HepG2 (cell line): ENCODE data around the gene DPCD. TPM values are rescaled to one million over a fixed set of nuclear protein-coding genes. Genes with fewer than 3 reads are reported as not detected.

ENCODE experiments used
- ATAC-seq: fragments of 200-7000 bp; cut with Tn5 transposase; 3 replicates; pipeline ENCODE4 v1.9.1; 2020; ENCODE audit warnings: mild to moderate bottlenecking, moderate library complexity
- BruUV-seq: library from RNA; stranded (reverse); fragments of 400-500 nt; replicated peaks from 2 replicates; lab custom pipeline; 2021; lab: Mats Ljungman, UMichigan
- CTCF ChIA-PET: fragments of 300-600 bp; formaldehyde crosslinking; extraction: SDS; loops from one replicate; lab custom pipeline; 2021; ENCODE audit warnings: low total read pairs, inconsistent platforms, low intra/inter-chr PET ratio; lab: Yijun Ruan, JAX
- POLR2A ChIA-PET: fragments of 350-600 bp; sonication (Branson Sonifier 250); formaldehyde crosslinking; loops from one replicate; lab custom pipeline; 2020; ENCODE audit warnings: antibody characterized with exemption, inconsistent platforms; lab: Yijun Ruan, JAX
- DNase-seq: peaks from one replicate; pipeline ENCODE4 v3.0.0-alpha.2; 2015; ENCODE audit warnings: low spot score
- FAIRE-seq: peaks from 3 replicates; lab custom pipeline; 2011; peaks lifted over from hg19 to GRCh38; lab: Jason Lieb, UNC
- H2AFZ ChIP-seq: one replicate; pipeline ENCODE4 v1.6.1; 2011; ENCODE audit warnings: low read length, inconsistent platforms
- H3K27ac ChIP-seq: fragments of 300-600 bp; 3 replicates; pipeline ENCODE4 v1.8.0; 2011; ENCODE audit warnings: mixed run types, mild to moderate bottlenecking, mixed read lengths, low read length, inconsistent platforms; ENCODE audit not compliant: insufficient read depth; ENCODE audit errors: extremely low read length
- H3K27me3 ChIP-seq, 2 experiments: fragments of 200-600 bp in 1 of 2; 2 replicates in 1 of 2; 3 replicates in 1 of 2; pipeline versions ENCODE4 v1.6.0 to v1.8.0; 2011; ENCODE audit warnings: low read length in 2 of 2, mild to moderate bottlenecking in 2 of 2, moderate library complexity in 2 of 2, inconsistent platforms in 1 of 2; ENCODE audit not compliant: insufficient read depth in 2 of 2, control insufficient read depth in 1 of 2
- H3K36me3 ChIP-seq, 2 experiments: fragments of 200-600 bp in 1 of 2; replicated peaks in 1 of 2; 2 replicates in 1 of 2; 3 replicates in 1 of 2; pipeline versions ENCODE4 v1.5.1 to v1.8.0; 2011; ENCODE audit warnings: low read length in 2 of 2, inconsistent platforms in 1 of 2; ENCODE audit not compliant: insufficient read depth in 2 of 2, control insufficient read depth in 1 of 2
- H3K4me1 ChIP-seq: 2 replicates; pipeline ENCODE4 v1.5.1; 2012; ENCODE audit warnings: low read length, inconsistent platforms; ENCODE audit not compliant: insufficient read depth
- H3K4me2 ChIP-seq: 2 replicates; pipeline ENCODE4 v1.6.0; 2011; ENCODE audit warnings: low read depth, low read length, inconsistent platforms
- H3K4me3 ChIP-seq, 3 experiments: fragments of 200-600 bp in 1 of 3; sonication (generic), shearing (Covaris generic) in 1 of 3; replicated peaks in 1 of 3; 2 replicates each; pipeline ENCODE4 v1.5.1; 2011 to 2016; ENCODE audit warnings: low read length in 3 of 3, inconsistent platforms in 2 of 3, low read depth in 2 of 3, mild to moderate bottlenecking in 2 of 3, control low read depth in 1 of 3, mixed read lengths in 1 of 3; ENCODE audit not compliant: insufficient read depth in 1 of 3
- H3K79me2 ChIP-seq: one replicate; pipeline ENCODE4 v1.6.1; 2011; ENCODE audit warnings: low read length, inconsistent platforms; ENCODE audit not compliant: insufficient read depth
- H3K9ac ChIP-seq: 2 replicates; pipeline ENCODE4 v1.6.0; 2011; ENCODE audit warnings: mild to moderate bottlenecking, low read depth, low read length, inconsistent platforms; ENCODE audit not compliant: insufficient read depth
- H3K9me3 ChIP-seq: 2 replicates; pipeline ENCODE4 v1.5.1; 2012; ENCODE audit warnings: mild to moderate bottlenecking, low read length
- H4K20me1 ChIP-seq: 2 replicates; pipeline ENCODE4 v1.6.0; 2011; ENCODE audit warnings: inconsistent platforms, mild to moderate bottlenecking, low read length, moderate library complexity; ENCODE audit not compliant: insufficient read depth
- AKAP8 ChIP-seq: sonication (generic); formaldehyde crosslinking; IDR thresholded peaks from 2 replicates; pipeline ENCODE4 v1.5.1; 2020; ENCODE audit warnings: mild to moderate bottlenecking, missing genetic modification reagents
- ATRX ChIP-seq: sonication (generic); formaldehyde crosslinking; IDR thresholded peaks from 2 replicates; pipeline ENCODE4 v1.4.0; 2020; ENCODE audit warnings: missing genetic modification reagents, borderline replicate concordance
- DMAP1 ChIP-seq: IDR thresholded peaks from 2 replicates; pipeline ENCODE4 v1.6.1; 2016
- GABPB1 ChIP-seq: IDR thresholded peaks from 2 replicates; pipeline ENCODE4 v1.6.1; 2016; ENCODE audit warnings: mild to moderate bottlenecking, missing genetic modification reagents, moderate library complexity, missing compliant biosample characterization
- GATAD1 ChIP-seq: IDR thresholded peaks from 2 replicates; pipeline ENCODE4 v1.6.1; 2016; ENCODE audit warnings: missing genetic modification reagents, missing compliant biosample characterization
- KDM1A ChIP-seq: IDR thresholded peaks from 2 replicates; pipeline ENCODE4 v1.6.1; 2016; ENCODE audit warnings: missing compliant biosample characterization
- MLX ChIP-seq: IDR thresholded peaks from 2 replicates; pipeline ENCODE4 v1.6.1; 2016
- NCOA1 ChIP-seq: sonication (generic); formaldehyde crosslinking; IDR thresholded peaks from 2 replicates; pipeline ENCODE4 v1.9.0; 2021; ENCODE audit warnings: missing genetic modification reagents
- PBX2 ChIP-seq: IDR thresholded peaks from 2 replicates; pipeline ENCODE4 v1.6.1; 2016; ENCODE audit warnings: control low read depth
- REXO4 ChIP-seq: sonication (generic); formaldehyde crosslinking; IDR thresholded peaks from 2 replicates; pipeline ENCODE4 v1.8.0; 2022; ENCODE audit warnings: missing genetic modification reagents, mild to moderate bottlenecking, borderline replicate concordance
- SMARCC2 ChIP-seq: fragments of 450-650 bp; IDR thresholded peaks from 2 replicates; pipeline ENCODE4 v1.6.1; 2017; ENCODE audit warnings: antibody characterized with exemption, mild to moderate bottlenecking
- SOX13 ChIP-seq, 3 experiments: fragments of 450-650 bp in 1 of 3; sonication (generic) in 1 of 3; formaldehyde crosslinking in 1 of 3; IDR thresholded peaks in 2 of 3; conservative IDR thresholded peaks in 1 of 3; 2 replicates each; pipeline versions ENCODE4 v1.5.0 to v1.6.1; 2016 to 2020; ENCODE audit warnings: antibody characterized with exemption in 1 of 3, mild to moderate bottlenecking in 1 of 3, missing compliant biosample characterization in 1 of 3, missing genetic modification reagents in 1 of 3, moderate library complexity in 1 of 3
- THAP8 ChIP-seq: sonication (generic); formaldehyde crosslinking; IDR thresholded peaks from 2 replicates; pipeline ENCODE4 v1.5.1; 2020; ENCODE audit warnings: missing genetic modification reagents, mild to moderate bottlenecking, borderline replicate concordance
- TSC22D2 ChIP-seq: sonication (generic); formaldehyde crosslinking; IDR thresholded peaks from 2 replicates; pipeline ENCODE4 v1.5.1; 2020; ENCODE audit warnings: missing genetic modification reagents, mild to moderate bottlenecking, borderline replicate concordance
- ZBTB39 ChIP-seq: sonication (generic); formaldehyde crosslinking; IDR thresholded peaks from 2 replicates; pipeline ENCODE4 v1.5.0; 2020; ENCODE audit warnings: missing genetic modification reagents
- ZKSCAN8 ChIP-seq: IDR thresholded peaks from 2 replicates; pipeline ENCODE4 v1.6.1; 2016; ENCODE audit warnings: borderline replicate concordance, missing genetic modification reagents, missing compliant biosample characterization
- ZMAT3 ChIP-seq: sonication (generic); formaldehyde crosslinking; conservative IDR thresholded peaks from 2 replicates; pipeline ENCODE4 v1.7.0; 2021; ENCODE audit warnings: missing genetic modification reagents
- ZMYM4 ChIP-seq: sonication (generic); formaldehyde crosslinking; IDR thresholded peaks from 2 replicates; pipeline ENCODE4 v1.8.1; 2023; ENCODE audit warnings: mild to moderate bottlenecking, missing genetic modification reagents
- ZNF761 ChIP-seq: sonication (generic); formaldehyde crosslinking; conservative IDR thresholded peaks from 2 replicates; pipeline ENCODE4 v1.4.0; 2020; ENCODE audit warnings: mild to moderate bottlenecking, missing genetic modification reagents
- ZNF773 ChIP-seq: sonication (generic); formaldehyde crosslinking; IDR thresholded peaks from 2 replicates; pipeline ENCODE4 v1.4.0; 2020; ENCODE audit warnings: missing genetic modification reagents, borderline replicate concordance
- WGBS: methylation state at CpG from one replicate; pipeline ENCODE4 v1.1.6; 2017; ENCODE audit warnings: low lambda C conversion rate; 5-methylcytosine and 5-hydroxymethylcytosine counted together
- in situ Hi-C: cut with HindIII; loops from 2 replicates; pipeline ENCODE4 v1.10.0; 2017; ENCODE audit warnings: low pct_unique_long_range_greater_than_20kb; ENCODE audit not compliant: extremely low pct_ligation_motif_present
- intact Hi-C: fragments of 100-400 bp; cut with micrococcal nuclease; formaldehyde crosslinking; loops from one replicate; pipeline ENCODE4 v1.10.0; 2022; ENCODE audit not compliant: unreplicated experiment
- polyA plus RNA-seq, 8 experiments: library from polyadenylated mRNA; depleted of rRNA in 3 of 8; stranded (reverse) in 7 of 8; unstranded in 1 of 8; fragments of >200 nt; fragmentation: Illumina TruSeq in 4 of 8; extraction: Trizol in 4 of 8; gene quantifications; 2 replicates each; pipeline versions ENCODE4 v1.2.1 to v1.2.3, GENCODE V29; 2011 to 2016; ENCODE audit warnings: low read depth in 4 of 8, missing spikeins in 1 of 8, mixed read lengths in 1 of 8; ENCODE audit not compliant: insufficient read depth in 1 of 8
- total RNA-seq, 5 experiments: library from RNA; depleted of rRNA; stranded (reverse); fragments of >200 nt; fragmentation: Illumina TruSeq; extraction: Trizol; gene quantifications; 2 replicates each; pipeline ENCODE4 v1.2.3, GENCODE V29; 2016; ENCODE audit warnings: low read depth in 1 of 5

DPCD gene
- total and polyA plus RNA-seq, 2 of the 13 experiments (the other 11 are each of a cell fraction or from before 2014, with no cell fraction given), result 25.2 to 27.0 TPM

DNA sequence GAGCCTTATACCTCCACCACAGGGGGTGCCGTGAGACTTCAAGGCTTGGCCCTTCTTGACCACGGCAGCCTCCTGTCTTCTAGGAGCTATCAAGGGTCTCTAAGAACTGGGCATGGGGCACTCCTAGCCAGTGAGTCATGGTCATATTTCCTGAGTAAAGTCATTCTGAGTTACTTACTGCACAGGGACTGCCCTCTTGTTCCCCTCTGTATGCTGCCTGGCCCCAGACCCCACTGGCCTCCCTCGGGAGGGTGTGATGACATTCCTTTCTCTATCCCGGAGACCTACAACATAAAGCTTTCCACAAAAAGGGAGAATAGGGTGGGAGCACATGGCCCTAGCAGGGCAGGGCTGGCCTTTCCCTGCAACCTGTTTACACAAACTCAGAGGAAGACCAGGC, 21.4 kb downstream of the DPCD start (continued):
- TF ChIP-seq NCOA1 (CRISPR knock-in tag), result no peak
- TF ChIP-seq MLX (CRISPR knock-in tag), result no peak
- TF ChIP-seq GABPB1, result no peak
- TF ChIP-seq GATAD1 (CRISPR knock-in tag), result no peak
- no peak for TF ChIP-seq ZMYM4
- no peak for TF ChIP-seq ATRX (CRISPR knock-in tag)
- no peak for TF ChIP-seq ZBTB39 (CRISPR knock-in tag)
- TF ChIP-seq ZMAT3, result no peak
- TF ChIP-seq ZNF773 (CRISPR knock-in tag), result no peak

GRCh38 chr10:101611096-101611905, 23.2 kb downstream of the DPCD start:
- no peaks in the 10 kb centered on the region for H3K79me2 ChIP-seq
- H3K27me3 ChIP-seq, result no peaks in the 10 kb centered on the region
- BruUV-seq, result no TSS peak
- H3K4me3 ChIP-seq, result no peak overlapping the region
- ChIA-PET CTCF (no interaction called here), POLR2A (no interaction called here)
- H3K9ac ChIP-seq, result no peak overlapping the region
- DNase-seq (no peak), FAIRE-seq (no peak), ATAC-seq (no peak)
- H2AFZ ChIP-seq, result no peak overlapping the region
- H3K27ac ChIP-seq, result no peak overlapping the region
- peaks cover 16 to 37% of the 10 kb centered on the region in 2 experiments for H3K36me3 ChIP-seq
- no peak overlapping the region for H3K4me2 ChIP-seq
- no peaks in the 10 kb centered on the region for H3K9me3 ChIP-seq
- H4K20me1 ChIP-seq, result no peaks in the 10 kb centered on the region
- peaks cover 9% of the 10 kb centered on the region; the same call in 1 of the 2 replicates for H3K4me1 ChIP-seq
- WGBS, result 97% methylated on average over 16 of the region's 16 CpGs
- intact Hi-C loops, result no loop called here
- in situ Hi-C loops, result no loop called here
- TF ChIP-seq AKAP8 (CRISPR knock-in tag) (no peak), KDM1A (CRISPR knock-in tag) (no peak), SMARCC2 (no peak), DMAP1 (CRISPR knock-in tag) (no peak), ZKSCAN8 (no peak), ZNF761 (CRISPR knock-in tag) (no peak), REXO4 (CRISPR knock-in tag) (no peak), PBX2 (no peak), SOX13 (IDR thresholded peaks at IDR 0.05) (no peak), SOX13 (CRISPR knock-in tag; conservative IDR thresholded peaks at IDR 0.05 in 1 of 2, IDR thresholded peaks at IDR 0.05 in 1 of 2) (no peak), THAP8 (CRISPR knock-in tag) (no peak), TSC22D2 (no peak)
